Endometrium (tissue), 2 donors: ENCODE data around the gene TPO.
"Not testable (repeated sequence)": the region's sequence is repeated elsewhere in the genome, so short reads cannot be mapped to it uniquely, and the experiment has no call there.

ENCODE experiments used
- FAIRE-seq: peaks from 2 replicates; lab custom pipeline; 2012; peaks lifted over from hg19 to GRCh38; lab: Jason Lieb, UNC
- donor health status: control.
- donor health status: control.

TPO gene

GRCh38 chr2:1413156-1413710, at the start of gene TPO:
TPO (plus strand) TSS chr2:1413463; CDS start chr2:1414409, 946 bp downstream.
- FAIRE-seq = no peak

GRCh38 chr2:1366546-1367134, 46.6 kb upstream of the TPO start:
- no peak for FAIRE-seq

GRCh38 chr2:1367601-1368000, 45.7 kb upstream of the TPO start:
- no peak for FAIRE-seq

GRCh38 chr2:1369905-1370304, 43.4 kb upstream of the TPO start:
- FAIRE-seq = no peak

GRCh38 chr2:1370461-1370860, 42.8 kb upstream of the TPO start:
- no peak for FAIRE-seq

- FAIRE-seq = no peak
Measured at GRCh38 chr2:1371082-1371481, 42.2 kb upstream of the TPO start.

GRCh38 chr2:1373830-1374229, 39.4 kb upstream of the TPO start:
- FAIRE-seq = no peak

GRCh38 chr2:1374287-1374686, 39.0 kb upstream of the TPO start:
- FAIRE-seq = no peak

- no peak for FAIRE-seq
Measured at GRCh38 chr2:1375794-1376193, 37.5 kb upstream of the TPO start.

- no peak for FAIRE-seq
Measured at GRCh38 chr2:1377473-1377872, 35.8 kb upstream of the TPO start.

GRCh38 chr2:1378456-1379150, 34.7 kb upstream of the TPO start:
- FAIRE-seq = no peak

- no peak for FAIRE-seq
Measured at GRCh38 chr2:1381644-1382043, 31.6 kb upstream of the TPO start.

- not testable (repeated sequence) for FAIRE-seq
Measured at GRCh38 chr2:1387954-1388725, 25.1 kb upstream of the TPO start.

- not testable (repeated sequence) for FAIRE-seq
Measured at GRCh38 chr2:1390118-1390517, 23.1 kb upstream of the TPO start.

GRCh38 chr2:1393321-1393720, 19.9 kb upstream of the TPO start:
- FAIRE-seq = no peak

GRCh38 chr2:1394709-1395408, 18.4 kb upstream of the TPO start:
- FAIRE-seq = no peak

GRCh38 chr2:1397350-1397749, 15.9 kb upstream of the TPO start:
- no peak for FAIRE-seq

- no peak for FAIRE-seq
Measured at GRCh38 chr2:1398191-1398590, 15.1 kb upstream of the TPO start.

GRCh38 chr2:1400943-1401735, 12.1 kb upstream of the TPO start:
- FAIRE-seq = no peak

GRCh38 chr2:1402064-1402463, 11.2 kb upstream of the TPO start:
- no peak for FAIRE-seq

- FAIRE-seq = no peak
Measured at GRCh38 chr2:1403565-1403964, 9.7 kb upstream of the TPO start.

- no peak for FAIRE-seq
Measured at GRCh38 chr2:1405124-1405523, 8.1 kb upstream of the TPO start.
